Vagina (tissue), 2 donors: ENCODE data around the gene GATAD2A. TPM values are rescaled to one million over a fixed set of nuclear protein-coding genes. Genes with fewer than 3 reads are reported as not detected.

Experiments used
- DNase-seq, 2 donors: peaks; one replicate each; pipeline ENCODE4 v3.0.0-alpha.2; 2017; ENCODE audit errors: extremely low spot score in 2 of 2
- H3K27ac ChIP-seq: fragments of 200-600 bp; sonication (generic); one replicate; pipeline ENCODE4 v1.5.1; 2019
- H3K27me3 ChIP-seq: fragments of 200-600 bp; sonication (generic); one replicate; pipeline ENCODE4 v1.5.1; 2019
- H3K36me3 ChIP-seq, 2 donors: fragments of 200-600 bp; sonication (generic); one replicate each; pipeline ENCODE4 v1.5.1; 2017 to 2019
- H3K4me1 ChIP-seq: fragments of 200-600 bp; sonication (generic); one replicate; pipeline ENCODE4 v1.5.1; 2019
- H3K4me3 ChIP-seq, 2 donors: fragments of 200-600 bp; sonication (generic); 1 replicate in 1 of 2; 2 replicates in 1 of 2; pipeline ENCODE4 v1.5.1; 2016 to 2019
- H3K9me3 ChIP-seq: fragments of 200-600 bp; sonication (generic); one replicate; pipeline ENCODE4 v1.5.1; 2019
- CTCF ChIP-seq, 3 experiments: fragments of 450-650 bp in 2 of 3; fragments of 200-600 bp in 1 of 3; sonication (generic) in 1 of 3; IDR thresholded peaks; one replicate each; pipeline ENCODE4 v1.5.1; 2017 to 2019; ENCODE audit warnings: antibody characterized with exemption in 3 of 3, mild to moderate bottlenecking in 2 of 3, moderate library complexity in 2 of 3
- POLR2A ChIP-seq, 2 donors: fragments of 450-650 bp; IDR thresholded peaks; one replicate each; pipeline ENCODE4 v1.6.1; 2017; ENCODE audit warnings: antibody characterized with exemption in 2 of 2, mild to moderate bottlenecking in 2 of 2, moderate library complexity in 2 of 2
- POLR2AphosphoS5 ChIP-seq, 2 donors: sonication (generic); formaldehyde crosslinking; IDR thresholded peaks; one replicate each; pipeline ENCODE4 v1.9.0; 2017; ENCODE audit warnings: antibody characterized with exemption in 2 of 2, mild to moderate bottlenecking in 2 of 2, low read depth in 1 of 2; ENCODE audit not compliant: insufficient read depth in 1 of 2
- intact Hi-C: fragments of 100-400 bp; cut with DNase I; formaldehyde crosslinking; loops from one replicate; pipeline ENCODE4 v1.15.1; 2023
- total RNA-seq: library from RNA; depleted of rRNA; stranded (reverse); fragments of >200 nt; gene quantifications from one replicate; pipeline ENCODE4 v1.2.3, GENCODE V29; 2016

GATAD2A gene
- total RNA-seq, 1 donor from 2014 or later: 49.6 TPM

- Histone ChIP-seq H3K27ac (no peak overlapping the region), H3K4me1 (peaks cover 26% of the 10 kb centered on the region), H3K4me3 (no peak overlapping the region), H3K27me3 (no peaks in the 10 kb centered on the region), H3K36me3 (no peaks in the 10 kb centered on the region), H3K9me3 (no peaks in the 10 kb centered on the region)
- TF ChIP-seq POLR2AphosphoS5 (IDR thresholded peaks at IDR 0.05; ENCODE audit: insufficient read depth in 1 of 2, low read depth in 1 of 2) (no peak), POLR2A (IDR thresholded peaks at IDR 0.05) (no peak), CTCF (IDR thresholded peaks at IDR 0.05) (no peak)
- no peak for DNase-seq
- intact Hi-C loops: loop anchor here (10.0 kb wide), 1 partner anchor 410 kb away; no protein-coding TSS in a partner anchor
These were observed 139.6 kb downstream of the GATAD2A start for GRCh38 chr19:19544954-19545591.

- H3K27me3 ChIP-seq: no peaks in the 10 kb centered on the region
- intact Hi-C loops: loop anchor here (10.0 kb wide), 1 partner anchor 409 kb away; no protein-coding TSS in a partner anchor
- no peak for DNase-seq
- no peaks in the 10 kb centered on the region for H3K9me3 ChIP-seq
- H3K36me3 ChIP-seq: no peaks in the 10 kb centered on the region
- no peak overlapping the region for H3K27ac ChIP-seq
- peaks cover 22% of the 10 kb centered on the region for H3K4me1 ChIP-seq
- TF ChIP-seq POLR2AphosphoS5 (IDR thresholded peaks at IDR 0.05; ENCODE audit: insufficient read depth in 1 of 2, low read depth in 1 of 2) (no peak), POLR2A (IDR thresholded peaks at IDR 0.05) (no peak), CTCF (IDR thresholded peaks at IDR 0.05) (no peak)
- no peak overlapping the region for H3K4me3 ChIP-seq
These were observed 140.2 kb downstream of the GATAD2A start for GRCh38 chr19:19545707-19546106.

GRCh38 chr19:19546751-19547162 lies 141.3 kb downstream of the GATAD2A start:
- H3K4me3 ChIP-seq: no peak overlapping the region
- no peak overlapping the region for H3K27ac ChIP-seq
- intact Hi-C loops: loop anchor here (10.0 kb wide), 1 partner anchor 408 kb away; no protein-coding TSS in a partner anchor
- no peaks in the 10 kb centered on the region for H3K9me3 ChIP-seq
- H3K27me3 ChIP-seq: no peaks in the 10 kb centered on the region
- no peak for DNase-seq
- TF ChIP-seq POLR2A (IDR thresholded peaks at IDR 0.05): no peak
- no peak for TF ChIP-seq CTCF (IDR thresholded peaks at IDR 0.05)
- no peak for TF ChIP-seq POLR2AphosphoS5 (IDR thresholded peaks at IDR 0.05; ENCODE audit: insufficient read depth in 1 of 2, low read depth in 1 of 2)
- H3K36me3 ChIP-seq: no peaks in the 10 kb centered on the region
- peaks cover 11% of the 10 kb centered on the region for H3K4me1 ChIP-seq

GRCh38 chr19:19547674-19548336 lies 142.3 kb downstream of the GATAD2A start:
- TF ChIP-seq CTCF (IDR thresholded peaks at IDR 0.05) (no peak), POLR2A (IDR thresholded peaks at IDR 0.05) (no peak), POLR2AphosphoS5 (IDR thresholded peaks at IDR 0.05; ENCODE audit: insufficient read depth in 1 of 2, low read depth in 1 of 2) (no peak)
- no peak overlapping the region for H3K27ac ChIP-seq
- no peaks in the 10 kb centered on the region for H3K9me3 ChIP-seq
- intact Hi-C loops: loop anchor here (10.0 kb wide), 1 partner anchor 407 kb away; no protein-coding TSS in a partner anchor
- no peak overlapping the region for H3K4me3 ChIP-seq
- no peaks in the 10 kb centered on the region for H3K27me3 ChIP-seq
- H3K36me3 ChIP-seq: no peaks in the 10 kb centered on the region
- DNase-seq: no peak
- peaks cover 6% of the 10 kb centered on the region for H3K4me1 ChIP-seq
